ENCODE measurements around the gene INCENP. TPM values are rescaled to one million over a fixed set of nuclear protein-coding genes. Genes with fewer than 3 reads are reported as not detected.

Gene INCENP
- polyA plus RNA-seq, 1 of the 3 experiments (the other 2 are of a cell fraction) = 20.1 TPM

GRCh38 chr11:62147545-62147944, 23.7 kb downstream of the INCENP start:
- Histone ChIP-seq H3K4me1 (ENCODE audit: control insufficient read depth in 1 of 2, insufficient read depth in 2 of 2, low read depth in 1 of 2, low read length in 1 of 2) (no peaks in the 10 kb centered on the region), H3K9me2 (no peaks in the 10 kb centered on the region), H3K9ac (no peak overlapping the region), H3K27ac (ENCODE audit: low read depth in 2 of 2, low read length in 1 of 2) (no peak overlapping the region), H3F3A (replicated peaks; ENCODE audit: insufficient read depth) (no peaks in the 10 kb centered on the region), H3K4me3 (ENCODE audit: low read depth in 2 of 2, low read length in 1 of 2) (no peak overlapping the region), H3K9me3 (no peaks in the 10 kb centered on the region), H3K4me2 (no peak overlapping the region), H4K20me1 (ENCODE audit: insufficient read depth) (no peaks in the 10 kb centered on the region), H3K79me2 (ENCODE audit: insufficient read depth) (no peaks in the 10 kb centered on the region), H2AFZ (ENCODE audit: low read depth) (no peak overlapping the region), H3K36me3 (replicated peaks in 1 of 2; ENCODE audit: control insufficient read depth in 1 of 2, insufficient read depth in 2 of 2, low read length in 1 of 2) (peaks cover 36 to 67% of the 10 kb centered on the region in 2 experiments), H3K27me3 (ENCODE audit: insufficient read depth) (no peaks in the 10 kb centered on the region)
- ChIA-PET CTCF (interaction anchor here (0.7 to 1.3 kb wide), 3 partner anchors 22 to 163 kb away, joined by 3 to 4 read pairs (median 3); no protein-coding TSS in a partner anchor), POLR2A (interaction anchor here (0.7 kb wide), 1 partner anchor 178 kb away, joined by 3 read pairs; no protein-coding TSS in a partner anchor)
- 91% methylated on average over 12 of the region's 12 CpGs for WGBS (ENCODE audit: low lambda C conversion rate)
- DNase-seq = peak; percentile 10
- TF ChIP-seq FOSL2 (IDR thresholded peaks at IDR 0.05; ENCODE audit: borderline replicate concordance, low read depth) (no peak), NFIC (IDR thresholded peaks at IDR 0.05; ENCODE audit: borderline replicate concordance) (no peak), GATA2 (CRISPR knock-in tag; IDR thresholded peaks at IDR 0.05) (no peak)

- Histone ChIP-seq H3K9ac (no peak overlapping the region), H3F3A (replicated peaks; ENCODE audit: insufficient read depth) (peaks cover 5% of the 10 kb centered on the region), H3K79me2 (ENCODE audit: insufficient read depth) (no peaks in the 10 kb centered on the region), H3K4me3 (ENCODE audit: low read depth in 2 of 2, low read length in 1 of 2) (no peak overlapping the region), H3K4me1 (ENCODE audit: control insufficient read depth in 1 of 2, insufficient read depth in 2 of 2, low read depth in 1 of 2, low read length in 1 of 2) (no peaks in the 10 kb centered on the region), H3K9me2 (no peaks in the 10 kb centered on the region), H2AFZ (ENCODE audit: low read depth) (no peak overlapping the region), H3K4me2 (no peak overlapping the region), H3K9me3 (no peaks in the 10 kb centered on the region), H3K27me3 (ENCODE audit: insufficient read depth) (no peaks in the 10 kb centered on the region), H3K27ac (ENCODE audit: low read depth in 2 of 2, low read length in 1 of 2) (no peak overlapping the region), H3K36me3 (replicated peaks in 1 of 2; ENCODE audit: control insufficient read depth in 1 of 2, insufficient read depth in 2 of 2, low read length in 1 of 2) (peaks cover 37 to 70% of the 10 kb centered on the region in 2 experiments), H4K20me1 (ENCODE audit: insufficient read depth) (no peaks in the 10 kb centered on the region)
- CTCF ChIA-PET = interaction anchor here (1.3 kb wide), 1 partner anchor 40 kb away, joined by 3 read pairs; no protein-coding TSS in a partner anchor
- POLR2A ChIA-PET = interaction anchor here (0.6 kb wide), 1 partner anchor 180 kb away, joined by 3 read pairs; no protein-coding TSS in a partner anchor
- DNase-seq = no peak
- 91% methylated on average over 7 of the region's 10 CpGs for WGBS (ENCODE audit: low lambda C conversion rate)
- TF ChIP-seq YY1 (IDR thresholded peaks at IDR 0.05; ENCODE audit: low read depth) (no peak), NFIC (IDR thresholded peaks at IDR 0.05; ENCODE audit: borderline replicate concordance) (no peak), SMC3 (IDR thresholded peaks at IDR 0.05; ENCODE audit: low read depth, low read length) (no peak), FOXM1 (IDR thresholded peaks at IDR 0.05; ENCODE audit: low read depth) (no peak), ZBTB33 (IDR thresholded peaks at IDR 0.05; ENCODE audit: borderline replicate concordance, low read depth) (no peak), RAD21 (IDR thresholded peaks at IDR 0.05; ENCODE audit: low read length) (no peak), MAX (IDR thresholded peaks at IDR 0.05; ENCODE audit: low read depth) (no peak), IRF3 (IDR thresholded peaks at IDR 0.05; ENCODE audit: low read depth, low read length) (no peak), REST (IDR thresholded peaks at IDR 0.05; ENCODE audit: low read depth, low read length) (no peak), CHD2 (IDR thresholded peaks at IDR 0.05; ENCODE audit: low read length, partially characterized antibody) (no peak), GATA2 (CRISPR knock-in tag; IDR thresholded peaks at IDR 0.05) (no peak), EZH2phosphoT487 (IDR thresholded peaks at IDR 0.05; ENCODE audit: borderline replicate concordance, low read depth) (no peak), ELF1 (IDR thresholded peaks at IDR 0.05) (no peak), SIN3A (IDR thresholded peaks at IDR 0.05; ENCODE audit: borderline replicate concordance, low read depth, low read length) (no peak), USF2 (IDR thresholded peaks at IDR 0.05; ENCODE audit: borderline replicate concordance, low read depth, low read length) (no peak)
Measured at GRCh38 chr11:62148271-62148980, 24.6 kb downstream of the INCENP start.

Data from SK-N-SH (cell line).